ENCODE results near the gene CTPS2. TPM values are rescaled to one million over a fixed set of nuclear protein-coding genes. Genes with fewer than 3 reads are reported as not detected.

CTPS2 gene
- total and polyA plus RNA-seq, 10 of the 15 experiments (the other 5 are each of a cell fraction or from before 2014, with no cell fraction given): 5.9 to 17.8 (median 14.2) TPM

DNA sequence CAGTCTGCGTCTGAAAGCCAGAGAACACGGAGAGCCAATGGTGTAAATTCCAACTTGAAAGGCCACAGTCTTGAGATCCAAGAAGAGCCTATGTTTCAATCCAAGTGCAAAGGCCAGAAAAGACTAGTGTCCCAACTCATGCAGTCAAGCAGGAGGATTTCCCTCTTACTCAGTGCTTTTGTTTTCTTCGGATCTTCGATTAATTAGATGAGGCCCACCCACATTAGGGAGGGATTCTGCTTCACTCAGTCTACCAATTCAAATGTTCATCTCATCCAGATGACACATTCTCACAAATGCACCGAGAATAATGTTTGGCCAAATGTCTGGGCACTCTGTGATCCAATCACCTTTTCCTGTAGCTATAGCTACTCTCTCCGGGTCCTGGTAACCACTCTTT, 154.0 kb downstream of the CTPS2 start (continued):
- TF ChIP-seq CUX1 (IDR thresholded peaks at IDR 0.05; ENCODE audit: insufficient replicate concordance, low read depth, low read length) (no peak), BCL3 (IDR thresholded peaks at IDR 0.05; ENCODE audit: borderline replicate concordance, insufficient read depth, low read depth, low read length, poor library complexity, severe bottlenecking) (no peak), SUZ12 (IDR thresholded peaks at IDR 0.05; ENCODE audit: unreplicated experiment) (no peak)
- TF ChIP-seq, protein P1, sequence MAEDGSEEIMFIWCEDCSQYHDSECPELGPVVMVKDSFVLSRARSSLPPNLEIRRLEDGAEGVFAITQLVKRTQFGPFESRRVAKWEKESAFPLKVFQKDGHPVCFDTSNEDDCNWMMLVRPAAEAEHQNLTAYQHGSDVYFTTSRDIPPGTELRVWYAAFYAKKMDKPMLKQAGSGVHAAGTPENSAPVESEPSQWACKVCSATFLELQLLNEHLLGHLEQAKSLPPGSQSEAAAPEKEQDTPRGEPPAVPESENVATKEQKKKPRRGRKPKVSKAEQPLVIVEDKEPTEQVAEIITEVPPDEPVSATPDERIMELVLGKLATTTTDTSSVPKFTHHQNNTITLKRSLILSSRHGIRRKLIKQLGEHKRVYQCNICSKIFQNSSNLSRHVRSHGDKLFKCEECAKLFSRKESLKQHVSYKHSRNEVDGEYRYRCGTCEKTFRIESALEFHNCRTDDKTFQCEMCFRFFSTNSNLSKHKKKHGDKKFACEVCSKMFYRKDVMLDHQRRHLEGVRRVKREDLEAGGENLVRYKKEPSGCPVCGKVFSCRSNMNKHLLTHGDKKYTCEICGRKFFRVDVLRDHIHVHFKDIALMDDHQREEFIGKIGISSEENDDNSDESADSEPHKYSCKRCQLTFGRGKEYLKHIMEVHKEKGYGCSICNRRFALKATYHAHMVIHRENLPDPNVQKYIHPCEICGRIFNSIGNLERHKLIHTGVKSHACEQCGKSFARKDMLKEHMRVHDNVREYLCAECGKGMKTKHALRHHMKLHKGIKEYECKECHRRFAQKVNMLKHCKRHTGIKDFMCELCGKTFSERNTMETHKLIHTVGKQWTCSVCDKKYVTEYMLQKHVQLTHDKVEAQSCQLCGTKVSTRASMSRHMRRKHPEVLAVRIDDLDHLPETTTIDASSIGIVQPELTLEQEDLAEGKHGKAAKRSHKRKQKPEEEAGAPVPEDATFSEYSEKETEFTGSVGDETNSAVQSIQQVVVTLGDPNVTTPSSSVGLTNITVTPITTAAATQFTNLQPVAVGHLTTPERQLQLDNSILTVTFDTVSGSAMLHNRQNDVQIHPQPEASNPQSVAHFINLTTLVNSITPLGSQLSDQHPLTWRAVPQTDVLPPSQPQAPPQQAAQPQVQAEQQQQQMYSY (CRISPR knock-in tag; IDR thresholded peaks at IDR 0.05): no peak
